GM23338 (cell line): ENCODE data around the gene TSPAN32. TPM values are rescaled to one million over a fixed set of nuclear protein-coding genes. Genes with fewer than 3 reads are reported as not detected.

ENCODE experiments used
- ATAC-seq: fragments of 200-7000 bp; cut with Tn5 transposase; 3 replicates; pipeline ENCODE4 v1.9.1; 2020
- DNase-seq: peaks from one replicate; pipeline ENCODE4 v3.0.0-alpha.2; 2015; ENCODE audit warnings: low spot score
- H2AFZ ChIP-seq: fragments of 200-600 bp; sonication (generic); 2 replicates; pipeline ENCODE4 v1.8.0; 2016; ENCODE audit warnings: antibody characterized with exemption, mild to moderate bottlenecking, moderate library complexity
- H3F3A ChIP-seq: fragments of 200-600 bp; sonication (generic); replicated peaks from 2 replicates; pipeline ENCODE4 v1.8.0; 2017; ENCODE audit warnings: antibody characterized with exemption, mixed run types, low read depth
- H3K27ac ChIP-seq: fragments of 200-600 bp; sonication (generic); 2 replicates; pipeline ENCODE4 v1.6.1; 2016; ENCODE audit warnings: low read depth
- H3K27me3 ChIP-seq: fragments of 200-600 bp; sonication (generic); 2 replicates; pipeline ENCODE4 v1.8.0; 2016; ENCODE audit warnings: mild to moderate bottlenecking, mixed run types, moderate library complexity; ENCODE audit not compliant: insufficient read depth
- H3K36me3 ChIP-seq: fragments of 200-600 bp; sonication (generic); 2 replicates; pipeline ENCODE4 v1.8.0; 2016; ENCODE audit warnings: mild to moderate bottlenecking; ENCODE audit not compliant: insufficient read depth
- H3K4me1 ChIP-seq: fragments of 200-600 bp; sonication (generic); 2 replicates; pipeline ENCODE4 v1.8.0; 2016; ENCODE audit warnings: mild to moderate bottlenecking, moderate library complexity; ENCODE audit not compliant: insufficient read depth
- H3K4me2 ChIP-seq: fragments of 200-600 bp; sonication (generic); 2 replicates; pipeline ENCODE4 v1.7.1; 2017; ENCODE audit warnings: mixed run types
- H3K4me3 ChIP-seq: fragments of 200-600 bp; sonication (generic); 2 replicates; pipeline ENCODE4 v1.6.1; 2016; ENCODE audit warnings: mixed run types
- H3K79me2 ChIP-seq: fragments of 200-600 bp; sonication (generic); replicated peaks from 2 replicates; pipeline ENCODE4 v1.8.0; 2017; ENCODE audit warnings: mild to moderate bottlenecking; ENCODE audit not compliant: insufficient read depth
- H3K9me2 ChIP-seq: fragments of 200-600 bp; sonication (generic); 2 replicates; pipeline ENCODE4 v1.8.0; 2017; ENCODE audit not compliant: insufficient read depth
- H4K20me1 ChIP-seq: fragments of 200-600 bp; sonication (generic); replicated peaks from 2 replicates; pipeline ENCODE4 v1.8.0; 2017; ENCODE audit warnings: mild to moderate bottlenecking; ENCODE audit not compliant: insufficient read depth
- H3K27ac Mint-ChIP-seq: 2 replicates; pipeline ENCODE4 v1.8.0; 2020; ENCODE audit warnings: inconsistent platforms, mild to moderate bottlenecking, moderate library complexity, mixed read lengths
- H3K27me3 Mint-ChIP-seq: 3 replicates; pipeline ENCODE4 v1.8.0; 2022; ENCODE audit warnings: low read depth, mild to moderate bottlenecking, moderate library complexity, mixed read lengths, inconsistent platforms; ENCODE audit not compliant: insufficient read depth, poor library complexity
- H3K36me3 Mint-ChIP-seq: 3 replicates; pipeline ENCODE4 v1.8.0; 2021; ENCODE audit warnings: low read depth, mild to moderate bottlenecking, inconsistent platforms, moderate library complexity, mixed read lengths
- H3K4me1 Mint-ChIP-seq: 3 replicates; pipeline ENCODE4 v1.8.0; 2020; ENCODE audit warnings: mild to moderate bottlenecking, inconsistent platforms, mixed read lengths
- H3K4me3 Mint-ChIP-seq: 3 replicates; pipeline ENCODE4 v1.8.0; 2021; ENCODE audit warnings: moderate library complexity, mild to moderate bottlenecking, inconsistent platforms, mixed read lengths
- H3K9me3 Mint-ChIP-seq: 3 replicates; pipeline ENCODE4 v1.8.0; 2020; ENCODE audit warnings: moderate library complexity, mild to moderate bottlenecking, inconsistent platforms, mixed read lengths
- CREB1 ChIP-seq: fragments of 250-450 bp; sonication (Bioruptor Pico); IDR thresholded peaks from 2 replicates; pipeline ENCODE4 v1.5.0; 2020; ENCODE audit warnings: low read depth, mild to moderate bottlenecking, moderate library complexity
- CTCF ChIP-seq, 2 experiments: fragments of 200-600 bp in 1 of 2; sonication (generic) in 1 of 2; conservative IDR thresholded peaks; 2 replicates each; pipeline versions ENCODE4 v1.5.1 to v1.6.1; 2016 to 2017; ENCODE audit warnings: antibody characterized with exemption in 2 of 2, low read depth in 2 of 2, mild to moderate bottlenecking in 2 of 2, moderate library complexity in 1 of 2
- ETS1 ChIP-seq: IDR thresholded peaks from 2 replicates; pipeline ENCODE4 v1.6.1; 2016; ENCODE audit warnings: antibody characterized with exemption
- EZH2 ChIP-seq: fragments of 200-600 bp; sonication (generic); IDR thresholded peaks from one replicate; pipeline ENCODE4 v1.8.0; 2017; ENCODE audit warnings: antibody characterized with exemption, mild to moderate bottlenecking, low read depth; ENCODE audit not compliant: unreplicated experiment
- EZH2phosphoT487 ChIP-seq: fragments of 200-600 bp; sonication (generic); IDR thresholded peaks from one replicate; pipeline ENCODE4 v1.8.1; 2018; ENCODE audit warnings: antibody characterized with exemption; ENCODE audit not compliant: unreplicated experiment
- JUNB ChIP-seq: IDR thresholded peaks from one replicate; pipeline ENCODE4 v1.6.1; 2016; ENCODE audit warnings: antibody characterized with exemption; ENCODE audit not compliant: unreplicated experiment
- NANOG ChIP-seq: IDR thresholded peaks from 2 replicates; pipeline ENCODE4 v1.6.1; 2016; ENCODE audit warnings: antibody characterized with exemption, borderline replicate concordance
- POLR2AphosphoS5 ChIP-seq: IDR thresholded peaks from 2 replicates; pipeline ENCODE4 v1.6.1; 2016; ENCODE audit warnings: antibody characterized with exemption, low read depth
- REST ChIP-seq: IDR thresholded peaks from one replicate; pipeline ENCODE4 v1.6.1; 2018; ENCODE audit warnings: antibody characterized with exemption; ENCODE audit not compliant: unreplicated experiment
- STAT1 ChIP-seq: IDR thresholded peaks from one replicate; pipeline ENCODE4 v1.6.1; 2016; ENCODE audit warnings: antibody characterized with exemption; ENCODE audit not compliant: unreplicated experiment
- ZNF114 ChIP-seq: fragments of 250-450 bp; sonication (Bioruptor Pico); IDR thresholded peaks from 2 replicates; pipeline ENCODE4 v1.5.0; 2020; ENCODE audit warnings: mild to moderate bottlenecking, moderate library complexity
- ZNF331 ChIP-seq: fragments of 250-450 bp; sonication (Bioruptor Pico); IDR thresholded peaks from 2 replicates; pipeline ENCODE4 v1.5.0; 2020; ENCODE audit warnings: low read depth, mild to moderate bottlenecking, moderate library complexity
- ZNF462 ChIP-seq: fragments of 250-450 bp; sonication (Bioruptor Pico); IDR thresholded peaks from 2 replicates; pipeline ENCODE4 v1.5.0; 2020; ENCODE audit warnings: mild to moderate bottlenecking, moderate library complexity
- polyA plus RNA-seq: library from polyadenylated mRNA; unstranded; fragments of >200 nt; fragmentation: Nextera tagmentation; extraction: Ambion mirVana; gene quantifications from 2 replicates; pipeline ENCODE4 v1.2.1, GENCODE V29; 2016
- total RNA-seq: library from RNA; depleted of rRNA; stranded (reverse); fragments of >200 nt; shearing (Covaris generic); gene quantifications from 2 replicates; pipeline ENCODE4 v1.2.3, GENCODE V29; 2014

The TSPAN32 gene
- total and polyA plus RNA-seq, 2 experiments from 2014 or later = not detected

GRCh38 chr11:2293531-2293971, 8.3 kb upstream of the TSPAN32 start:
- Mint-ChIP-seq H3K4me3 (no peak overlapping the region), H3K9me3 (no peaks in the 10 kb centered on the region), H3K4me1 (peaks cover 9% of the 10 kb centered on the region), H3K27ac (no peak overlapping the region), H3K27me3 (peaks cover 18% of the 10 kb centered on the region), H3K36me3 (no peaks in the 10 kb centered on the region)
- Histone ChIP-seq H3K27me3 (no peaks in the 10 kb centered on the region), H3K36me3 (no peaks in the 10 kb centered on the region), H3K79me2 (no peaks in the 10 kb centered on the region), H3K4me1 (no peaks in the 10 kb centered on the region), H2AFZ (0 out of 2 replicates have a peak overlapping the region, but pooled peaks have one; percentile 32), H3F3A (no peaks in the 10 kb centered on the region), H3K27ac (no peak overlapping the region), H4K20me1 (no peaks in the 10 kb centered on the region), H3K4me2 (no peak overlapping the region), H3K9me2 (no peaks in the 10 kb centered on the region), H3K4me3 (no peak overlapping the region)
- DNase-seq (no peak), ATAC-seq (no peak; the same call in 2 of the 3 replicates)
- TF ChIP-seq POLR2AphosphoS5 (no peak), REST (no peak), ZNF114 (no peak), ZNF462 (CRISPR knock-in tag) (no peak), EZH2 (no peak), CTCF (conservative IDR thresholded peaks at IDR 0.05; ENCODE audit: low read depth in 2 of 2) (no peak), EZH2phosphoT487 (no peak), NANOG (no peak), JUNB (no peak), STAT1 (no peak), CREB1 (no peak), ZNF331 (CRISPR knock-in tag) (no peak), ETS1 (no peak)
